Right cardiac atrium (tissue), 5 donors: ENCODE data around the gene ASGR2. TPM values are rescaled to one million over a fixed set of nuclear protein-coding genes. Genes with fewer than 3 reads are reported as not detected.
"Not testable (repeated sequence)": the region's sequence is repeated elsewhere in the genome, so short reads cannot be mapped to it uniquely, and the experiment has no call there.

Source experiments
- ATAC-seq, 2 donors: fragments of 200-7000 bp; cut with Tn5 transposase; one replicate each; pipeline versions ENCODE4 v1.8.0 to v1.9.1; 2020; ENCODE audit warnings: moderate library complexity in 2 of 2, mild to moderate bottlenecking in 1 of 2
- DNase-seq, 3 donors: peaks; one replicate each; pipeline ENCODE4 v3.0.0-alpha.2; 2020
- H3K27ac ChIP-seq: one replicate; pipeline ENCODE4 v1.5.1; 2013; ENCODE audit warnings: mild to moderate bottlenecking, low read length, control low read depth, moderate library complexity
- H3K27me3 ChIP-seq: one replicate; pipeline ENCODE4 v1.6.1; 2013; ENCODE audit not compliant: control insufficient read depth, insufficient read depth
- H3K4me1 ChIP-seq: one replicate; pipeline ENCODE4 v1.6.1; 2013; ENCODE audit warnings: low read length; ENCODE audit not compliant: control insufficient read depth, insufficient read depth
- H3K4me3 ChIP-seq: one replicate; pipeline ENCODE4 v1.5.1; 2013; ENCODE audit warnings: low read length, control low read depth
- H3K9me3 ChIP-seq: one replicate; pipeline ENCODE4 v1.6.1; 2013; ENCODE audit warnings: low read length; ENCODE audit not compliant: control insufficient read depth
- WGBS: extraction: QIAGEN DNeasy Blood & Tissue Kit; methylation state at CpG from one replicate; pipeline ENCODE4 v1.1.7; 2013; 5-methylcytosine and 5-hydroxymethylcytosine counted together
- intact Hi-C, 4 donors: fragments of 100-400 bp; cut with DNase I; formaldehyde crosslinking; loops; one replicate each; pipeline versions ENCODE4 v1.11.0 to v1.14.0; 2022 to 2023
- long read RNA-seq, 4 donors: library from polyadenylated mRNA; unstranded; transcript quantifications; one replicate each; pipeline ENCODE4 v2.0.0, GENCODE V29; 2020 to 2021
- polyA plus RNA-seq: library from polyadenylated mRNA; stranded (reverse); fragments of 200-250 nt; gene quantifications from one replicate; pipeline ENCODE4 v1.2.3, GENCODE V29; 2013
- total RNA-seq, 4 donors: library from RNA; stranded (reverse); fragmentation: NEBNext Ultra II Directional; extraction: Animal tissue kit (Norgen Biotek cat#: 25700); gene quantifications; one replicate each; pipeline ENCODE4 v1.2.1, GENCODE V29; 2021
- donor health status: healthy with polysubstance abuse.
- donor health status: DM: no; HTN: yes; CAD: no.
- donor health status: DM: no; HTN: no; CAD: no.
- donor health status: DM: no; HTN: yes; CAD: no; lungs with severe emphysema.
- donor health status: DM: yes; HTN: yes; CAD: no.

ASGR2 gene, protein sequence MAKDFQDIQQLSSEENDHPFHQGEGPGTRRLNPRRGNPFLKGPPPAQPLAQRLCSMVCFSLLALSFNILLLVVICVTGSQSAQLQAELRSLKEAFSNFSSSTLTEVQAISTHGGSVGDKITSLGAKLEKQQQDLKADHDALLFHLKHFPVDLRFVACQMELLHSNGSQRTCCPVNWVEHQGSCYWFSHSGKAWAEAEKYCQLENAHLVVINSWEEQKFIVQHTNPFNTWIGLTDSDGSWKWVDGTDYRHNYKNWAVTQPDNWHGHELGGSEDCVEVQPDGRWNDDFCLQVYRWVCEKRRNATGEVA
- total RNA-seq, result under 1 TPM in 3 of 4 donors, not detected in 1; 0.21 to 0.64 (median 0.29) TPM
- 0.14 TPM for polyA plus RNA-seq
- long read RNA-seq, donor 1, partial matches to known transcripts, result 0 of 1 reads
- long read RNA-seq, donor 1, other reads (novel, unspliced or antisense), result 1 of 1 reads
- long read RNA-seq, donor 2, partial matches to known transcripts, result 1 of 1 reads
- long read RNA-seq, donor 2, other reads (novel, unspliced or antisense), result 0 of 1 reads
- long read RNA-seq, donor 3, partial matches to known transcripts, result 0 of 2 reads
- long read RNA-seq, donor 3, other reads (novel, unspliced or antisense), result 2 of 2 reads
- long read RNA-seq, donor 4, result 0 reads

DNA sequence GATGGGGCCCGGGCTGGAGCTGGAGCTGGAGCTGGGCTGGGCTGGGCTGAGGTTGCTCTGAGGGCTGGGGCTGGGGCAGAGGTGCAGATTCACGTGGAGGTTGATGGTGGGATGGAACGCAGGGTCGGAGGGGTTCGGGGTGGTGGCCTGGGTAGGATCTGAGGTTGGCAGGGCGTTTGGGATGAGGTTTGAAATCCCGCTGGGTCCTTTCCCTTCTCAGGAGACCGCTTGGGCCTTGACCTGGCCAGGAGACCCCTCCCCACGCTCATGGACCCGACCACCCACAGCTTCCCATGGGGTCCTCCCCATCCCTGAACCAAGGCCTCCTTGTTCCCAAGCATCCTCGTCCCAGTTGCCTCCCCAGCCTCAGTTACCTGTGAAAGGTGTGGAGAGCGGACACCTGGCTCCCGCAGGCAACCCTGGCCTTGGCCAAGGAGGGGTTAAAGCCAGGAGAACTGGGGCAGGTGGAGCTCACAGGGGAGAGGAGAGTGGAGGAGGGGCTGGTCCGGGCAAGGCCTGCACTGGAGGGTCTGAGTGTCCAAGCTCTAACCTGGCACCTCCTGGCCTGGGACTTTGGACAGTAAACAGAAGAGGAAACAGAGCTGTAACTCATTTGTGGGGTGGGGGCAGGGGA, at the start of gene ASGR2:
ASGR2 (minus strand) TSS at position 582 of the 634 bp plus-strand sequence. CDS start 582 bp downstream, outside the sequence.
- WGBS, result 86% methylated on average over 14 of the region's 14 CpGs
- no peak within 1 kb of the TSS for H3K27ac ChIP-seq
- ATAC-seq, result peak in 1 of 2 donors; percentile 17

DNA sequence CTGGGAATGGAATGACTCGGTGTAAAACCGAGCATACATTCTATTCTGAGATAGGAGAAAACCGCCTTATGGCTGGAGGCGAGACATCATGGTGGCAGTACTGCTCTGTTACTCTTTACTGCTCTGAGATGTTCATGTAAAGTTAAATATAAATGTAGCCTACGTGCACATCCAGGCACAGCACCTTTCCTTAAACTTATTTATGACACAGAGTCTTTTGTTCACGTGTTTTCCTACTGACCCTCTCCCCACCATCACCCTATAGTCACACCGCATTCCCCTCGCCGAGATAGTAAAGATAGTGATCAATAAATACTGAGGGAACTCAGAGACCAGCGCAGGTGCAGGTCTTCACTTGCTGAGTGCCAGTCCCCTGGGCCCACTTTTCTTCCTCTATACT, 44.9 kb upstream of the ASGR2 start:
- H3K9me3 ChIP-seq, H3K4me3 ChIP-seq, DNase-seq, ATAC-seq, H3K27ac ChIP-seq, intact Hi-C loops, H3K4me1 ChIP-seq, H3K27me3 ChIP-seq: not testable (repeated sequence)
- WGBS, result 65% methylated on average over 10 of the region's 10 CpGs

More for the DNA sequence above, at the start of gene ASGR2:
- Histone ChIP-seq H3K9me3 (no peaks in the 10 kb centered on the region), H3K4me1 (no peaks in the 10 kb centered on the region), H3K4me3 (no peak within 1 kb of the TSS), H3K27me3 (no peaks in the 10 kb centered on the region)
- DNase-seq, result no peak
- intact Hi-C loops, result no loop called here

DNA sequence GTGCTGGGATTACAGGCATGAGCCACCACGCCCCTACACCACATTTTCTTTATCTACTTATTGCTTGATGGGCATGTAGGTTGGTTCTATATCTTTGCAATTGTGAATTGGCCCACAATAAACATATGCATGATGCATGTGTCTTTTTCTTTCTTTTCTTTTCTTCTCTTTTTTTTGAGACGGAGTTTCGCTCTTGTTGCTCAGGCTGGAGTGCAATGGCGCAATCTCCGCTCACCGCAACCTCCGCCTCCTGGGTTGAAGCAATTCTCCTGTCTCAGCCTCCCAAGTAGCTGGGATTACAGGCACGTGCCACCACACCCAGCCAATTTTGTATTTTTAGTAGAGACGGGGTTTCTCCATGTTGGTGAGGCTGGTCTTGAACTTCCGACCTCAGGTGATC, 43.8 kb upstream of the ASGR2 start:
- intact Hi-C loops, H3K9me3 ChIP-seq, ATAC-seq, DNase-seq, H3K4me3 ChIP-seq, H3K27me3 ChIP-seq, H3K27ac ChIP-seq, H3K4me1 ChIP-seq: not testable (repeated sequence)
- 87% methylated on average over 10 of the region's 10 CpGs for WGBS

DNA sequence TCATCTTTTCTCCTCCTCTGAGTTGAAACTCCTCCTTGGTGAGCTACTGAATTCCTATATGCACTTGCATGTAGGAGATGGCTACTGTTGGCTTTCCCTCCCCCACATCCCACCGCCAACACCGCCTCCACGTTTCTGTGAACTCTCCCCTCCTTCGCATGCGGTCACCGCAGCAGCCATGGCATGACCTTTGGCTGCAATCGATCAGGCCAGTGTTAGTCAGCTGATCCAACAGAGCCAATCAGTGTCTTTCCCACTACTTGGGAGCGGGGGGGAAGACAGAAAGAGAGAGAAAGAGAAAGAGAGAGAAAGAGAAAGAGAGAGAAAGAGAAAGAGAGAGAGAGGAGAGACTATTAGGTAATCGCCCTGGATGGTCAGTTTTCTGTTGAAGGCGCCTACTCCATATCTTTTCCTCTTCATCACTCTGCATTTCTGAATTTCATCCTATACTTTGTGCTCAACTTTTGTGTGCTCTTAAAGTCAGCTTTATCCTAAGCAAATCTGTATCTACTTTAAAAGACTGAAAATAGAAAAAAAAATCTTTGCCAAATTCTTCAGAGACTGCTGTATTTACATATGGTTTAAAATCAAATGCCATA, 41.8 kb upstream of the ASGR2 start:
- H3K9me3 ChIP-seq, result no peaks in the 10 kb centered on the region
- H3K4me1 ChIP-seq, result no peaks in the 10 kb centered on the region
- no peak overlapping the region for H3K4me3 ChIP-seq
- no peak for DNase-seq
- 67% methylated on average over 10 of the region's 10 CpGs for WGBS
- no peaks in the 10 kb centered on the region for H3K27me3 ChIP-seq
- no peak for ATAC-seq
- intact Hi-C loops, result no loop called here
- no peak overlapping the region for H3K27ac ChIP-seq

DNA sequence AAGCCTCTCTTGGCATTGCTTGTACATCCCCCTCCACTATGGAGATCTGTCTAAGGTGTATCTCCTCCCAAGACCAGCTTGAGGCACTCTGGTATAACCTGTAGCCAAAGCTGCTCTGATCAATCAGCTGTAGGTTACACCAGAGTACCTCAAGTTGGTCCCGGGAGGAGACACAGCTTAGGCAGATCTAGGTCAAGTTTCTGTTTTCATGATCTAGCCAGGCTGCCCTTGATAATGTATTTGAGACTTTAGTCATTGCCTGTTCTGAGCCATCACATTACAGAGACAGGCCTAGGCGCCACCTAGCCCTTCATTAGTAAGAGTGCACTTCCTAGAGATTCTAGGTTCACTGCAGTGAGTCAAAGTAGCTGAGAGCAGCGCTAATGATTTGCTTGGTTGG, 33.1 kb upstream of the ASGR2 start:
- Histone ChIP-seq H3K27me3 (no peaks in the 10 kb centered on the region), H3K27ac (no peak overlapping the region), H3K4me1 (no peaks in the 10 kb centered on the region), H3K9me3 (no peaks in the 10 kb centered on the region), H3K4me3 (no peak overlapping the region)
- intact Hi-C loops, result no loop called here
- ATAC-seq (no peak), DNase-seq (no peak)
- 75% methylated on average over 3 of the region's 3 CpGs for WGBS

DNA sequence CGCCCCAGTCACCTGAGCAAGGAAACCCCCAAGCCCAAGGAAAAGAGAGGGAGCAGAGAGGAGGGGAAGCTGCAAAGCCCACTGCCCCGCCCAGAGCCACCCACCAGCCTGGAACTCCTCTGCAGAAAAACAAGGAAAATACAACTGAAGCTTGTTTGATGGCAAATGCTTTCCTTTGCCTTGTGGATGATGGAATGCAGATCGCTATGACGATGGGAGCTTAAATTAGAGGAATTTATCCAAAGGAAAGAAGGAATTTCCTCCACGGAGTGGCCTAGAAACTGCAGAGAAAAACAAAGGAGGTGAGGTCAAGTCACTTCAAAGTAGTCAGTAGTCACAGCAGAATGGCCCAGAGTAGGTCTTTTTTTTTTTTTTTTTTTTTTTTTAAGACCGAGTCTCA, 31.5 kb upstream of the ASGR2 start:
- DNase-seq (no peak), ATAC-seq (no peak)
- Histone ChIP-seq H3K27ac (no peak overlapping the region), H3K27me3 (no peaks in the 10 kb centered on the region), H3K4me1 (no peaks in the 10 kb centered on the region), H3K4me3 (no peak overlapping the region), H3K9me3 (no peaks in the 10 kb centered on the region)
- 36% methylated on average over 6 of the region's 6 CpGs for WGBS
- intact Hi-C loops, result no loop called here

DNA sequence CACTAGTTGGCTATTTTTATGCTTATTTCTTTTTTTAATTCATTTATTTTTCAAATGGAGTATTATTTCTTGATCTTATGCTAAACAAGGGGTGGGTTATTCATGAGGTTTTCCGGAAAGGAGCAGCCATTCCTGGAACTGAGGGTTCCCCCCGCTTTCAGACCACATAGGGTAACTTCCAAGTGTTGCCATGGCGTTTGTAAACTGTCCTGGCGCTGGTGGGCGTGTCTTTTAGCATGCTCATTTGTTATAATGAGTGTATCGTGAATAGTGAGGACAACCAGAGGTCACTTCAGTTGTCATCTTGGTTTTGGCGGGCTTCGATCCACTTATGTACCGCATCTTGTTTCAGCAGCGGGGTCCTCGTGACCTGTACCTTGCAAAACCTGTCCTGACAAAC, 29.6 kb upstream of the ASGR2 start:
- no peak for ATAC-seq
- WGBS, result 77% methylated on average over 11 of the region's 11 CpGs
- intact Hi-C loops, result no loop called here
- no peak overlapping the region for H3K4me3 ChIP-seq
- H3K27ac ChIP-seq, result no peak overlapping the region
- no peaks in the 10 kb centered on the region for H3K9me3 ChIP-seq
- no peaks in the 10 kb centered on the region for H3K27me3 ChIP-seq
- H3K4me1 ChIP-seq, result no peaks in the 10 kb centered on the region
- DNase-seq, result no peak

DNA sequence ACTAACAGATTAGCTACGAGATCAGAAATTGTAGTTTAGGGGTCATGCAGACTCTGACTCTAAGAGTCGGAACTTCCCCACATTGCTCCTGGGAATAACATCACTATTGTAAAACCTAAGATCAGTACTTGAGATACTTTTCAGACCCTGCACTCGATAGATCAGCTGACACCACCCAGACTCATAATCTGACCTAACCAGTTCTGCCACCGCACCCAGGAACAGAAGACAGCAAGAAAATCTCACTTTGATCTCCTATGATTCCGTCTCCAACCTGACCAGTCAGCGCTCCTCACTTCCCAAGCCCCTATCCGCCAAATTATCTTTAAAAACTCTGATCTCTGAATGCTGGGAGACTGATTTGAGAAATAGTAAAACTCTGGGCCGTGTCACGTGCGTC, 27.2 kb upstream of the ASGR2 start:
- H3K27ac ChIP-seq, result no peak overlapping the region
- H3K27me3 ChIP-seq, result no peaks in the 10 kb centered on the region

DNA sequence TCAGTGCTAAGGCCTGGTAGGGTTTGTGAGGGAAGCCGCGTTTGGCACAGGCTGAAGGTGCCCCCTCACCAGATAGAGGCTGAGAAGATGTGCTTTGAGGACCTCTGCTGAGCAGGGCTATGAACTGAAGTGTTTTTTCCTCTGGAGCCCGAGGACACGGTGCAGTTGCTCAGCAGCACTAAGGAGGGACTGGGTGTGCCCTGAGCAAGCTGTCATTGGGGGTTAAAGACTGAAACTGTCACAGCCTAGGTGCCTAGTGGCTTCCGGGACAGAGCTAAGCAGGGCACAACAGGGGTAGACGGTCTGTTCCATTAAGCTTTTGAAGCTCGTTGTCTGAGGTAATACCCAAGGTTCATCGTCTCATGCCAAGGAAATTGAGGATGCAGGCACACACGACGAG, 24.8 kb upstream of the ASGR2 start:
- Histone ChIP-seq H3K9me3 (no peaks in the 10 kb centered on the region), H3K4me3 (no peak overlapping the region), H3K4me1 (no peaks in the 10 kb centered on the region), H3K27ac (no peak overlapping the region), H3K27me3 (no peaks in the 10 kb centered on the region)
- intact Hi-C loops, result loop anchor here in 2 of 4 donors (5.0 to 10.0 kb wide), 3 partner anchors 87 to 227 kb away; no protein-coding TSS in a partner anchor
- 66% methylated on average over 10 of the region's 10 CpGs for WGBS
- no peak for ATAC-seq
- no peak for DNase-seq

More for the DNA sequence above, 27.2 kb upstream of the ASGR2 start:
- intact Hi-C loops, result no loop called here
- WGBS, result 71% methylated on average over 10 of the region's 10 CpGs
- no peak for ATAC-seq
- no peaks in the 10 kb centered on the region for H3K4me1 ChIP-seq
- no peaks in the 10 kb centered on the region for H3K9me3 ChIP-seq
- no peak for DNase-seq
- no peak overlapping the region for H3K4me3 ChIP-seq

DNA sequence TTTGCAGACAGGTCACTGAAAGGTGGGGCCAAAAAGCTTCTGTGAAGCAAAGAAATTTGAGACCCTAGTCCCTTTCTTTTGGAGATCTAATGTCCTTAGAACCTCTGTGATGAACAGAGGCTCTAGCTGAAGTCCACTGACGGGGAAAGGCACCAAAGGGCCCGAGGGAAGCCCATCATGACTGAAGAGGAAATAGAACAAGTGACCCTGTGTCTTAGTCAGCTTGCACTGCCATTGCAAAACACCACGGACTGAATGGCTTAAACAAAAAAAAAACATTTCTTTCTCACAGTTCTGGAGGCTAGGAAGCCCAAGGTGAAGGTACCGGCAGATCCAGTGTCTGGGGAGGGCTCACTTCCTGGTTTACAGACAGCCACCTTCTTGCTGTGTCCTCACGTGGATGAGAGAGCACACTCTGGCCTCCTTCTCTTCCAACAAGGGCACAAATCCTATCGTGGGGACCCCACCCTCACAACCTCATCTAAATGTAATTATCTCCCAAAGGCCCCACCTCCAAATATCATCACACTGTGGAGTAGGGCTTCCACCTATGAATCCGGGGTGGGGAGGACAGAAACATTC, 24.3 kb upstream of the ASGR2 start:
- Histone ChIP-seq H3K27me3 (no peaks in the 10 kb centered on the region), H3K9me3 (no peaks in the 10 kb centered on the region), H3K4me1 (no peaks in the 10 kb centered on the region), H3K4me3 (no peak overlapping the region), H3K27ac (no peak overlapping the region)
- no peak for DNase-seq
- 55% methylated on average over 7 of the region's 7 CpGs for WGBS
- intact Hi-C loops, result loop anchor here in 2 of 4 donors (5.0 to 10.0 kb wide), 3 partner anchors 87 to 227 kb away; no protein-coding TSS in a partner anchor
- ATAC-seq, result no peak
